Activated CD8-positive, alpha-beta memory T cell treated with anti-CD3 and anti-CD28 coated beads, Interleukin-2, amount 50 U/mL, for 24 hours (primary cell): ENCODE data around the gene S100A9.

Source experiments
- DNase-seq: peaks from one replicate; pipeline ENCODE4 v3.0.0-alpha.2; 2020; ENCODE audit errors: extremely low read depth

The S100A9 gene

DNA sequence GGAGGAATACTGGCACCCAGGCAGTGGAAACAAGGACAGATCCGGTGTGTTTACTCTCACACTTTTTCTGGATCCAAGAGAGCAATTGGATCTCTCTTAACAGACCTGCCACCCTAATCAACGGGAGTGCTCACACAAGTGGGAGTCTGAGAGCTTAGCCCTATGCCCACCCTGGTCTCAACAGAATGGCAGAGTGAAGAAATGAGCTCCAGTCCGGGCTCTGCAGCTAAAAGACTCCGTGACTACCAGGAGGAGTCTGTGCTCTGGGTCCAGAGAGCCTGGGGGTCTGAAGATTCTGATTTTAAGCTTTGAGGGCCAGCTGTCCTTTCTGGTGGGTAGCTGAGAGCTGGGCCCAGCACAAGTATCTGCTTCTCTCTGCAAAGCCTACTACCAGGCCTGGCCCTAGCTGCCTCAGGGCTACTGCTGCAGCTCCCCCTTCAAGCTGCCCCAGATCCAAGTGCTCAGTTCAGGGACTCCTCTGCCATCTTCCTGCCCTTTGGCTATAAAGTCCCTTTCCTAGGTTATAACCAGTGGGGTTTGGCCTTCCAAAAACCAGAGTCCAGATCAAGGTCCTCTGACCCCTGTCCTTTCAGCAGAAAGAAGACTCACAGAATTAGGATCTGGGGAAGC lies 3.9 kb downstream of the S100A9 start:
- no peak for DNase-seq

DNA sequence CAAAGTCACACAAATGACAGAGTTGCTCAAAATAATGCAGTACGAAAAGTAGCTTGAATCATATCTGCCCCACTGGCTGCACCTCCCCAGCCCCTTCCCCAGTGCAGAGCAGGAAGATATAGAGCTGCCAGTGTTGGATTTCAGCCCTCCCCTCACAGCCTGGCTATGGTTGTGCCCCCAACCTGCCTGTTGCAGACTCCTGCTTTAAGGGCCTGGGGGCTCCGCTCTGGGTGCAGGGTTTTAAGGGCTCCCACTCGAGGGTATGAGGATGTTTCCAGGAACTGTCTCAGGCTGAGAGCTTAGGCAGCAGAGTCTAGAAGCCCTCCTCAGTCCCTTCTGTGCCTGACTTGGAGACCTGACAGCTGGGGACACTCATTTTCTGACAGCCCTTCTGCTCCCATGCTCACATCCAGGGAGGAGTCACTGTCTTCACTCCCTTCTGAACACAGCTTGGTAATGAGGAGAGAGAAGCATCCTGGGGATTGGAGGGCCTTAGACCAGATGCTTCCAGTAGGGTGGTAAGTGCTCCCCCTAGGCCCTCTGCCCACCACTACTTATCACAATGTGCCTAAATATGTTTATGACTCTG lies 4.6 kb downstream of the S100A9 start:
- DNase-seq = no peak

DNA sequence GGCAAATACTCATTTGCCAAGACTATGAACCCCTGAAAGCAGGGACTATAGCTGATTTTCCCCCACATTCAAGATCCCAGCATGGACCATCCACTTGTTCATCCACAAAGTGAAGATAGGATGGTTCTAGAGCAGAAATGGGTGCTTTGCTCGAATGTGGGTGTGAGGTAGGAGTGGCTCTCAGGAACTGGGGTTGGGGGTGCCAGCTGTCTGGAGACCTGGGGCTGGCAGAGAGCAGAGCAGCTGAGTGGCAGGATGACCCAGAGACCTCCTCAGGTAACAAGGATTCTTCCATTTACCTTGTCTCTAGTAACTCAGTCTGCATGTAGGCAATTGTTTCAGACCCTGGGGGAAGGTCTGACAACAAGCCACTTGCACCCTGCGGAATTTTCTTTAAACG lies 6.0 kb downstream of the S100A9 start:
- no peak for DNase-seq

DNA sequence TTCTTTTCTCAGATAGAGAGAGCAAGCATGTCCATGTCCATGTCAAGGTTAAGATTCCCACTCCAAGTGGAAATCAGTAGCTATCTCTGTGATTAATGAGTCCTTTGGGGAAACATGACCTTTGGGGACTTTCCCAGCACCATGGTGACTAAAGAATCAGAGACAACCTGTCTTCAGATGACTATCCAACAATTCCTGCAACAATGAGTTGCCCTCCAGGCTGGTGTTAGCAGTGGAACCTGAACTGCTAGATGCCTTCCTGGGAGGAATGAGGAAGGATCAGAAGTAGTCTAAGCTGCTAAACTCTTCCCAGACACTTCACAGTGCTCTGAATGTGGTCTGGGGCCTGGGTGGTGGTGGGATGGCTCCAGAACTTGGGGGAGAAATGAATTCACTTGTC lies 6.5 kb downstream of the S100A9 start:
- no peak for DNase-seq

DNA sequence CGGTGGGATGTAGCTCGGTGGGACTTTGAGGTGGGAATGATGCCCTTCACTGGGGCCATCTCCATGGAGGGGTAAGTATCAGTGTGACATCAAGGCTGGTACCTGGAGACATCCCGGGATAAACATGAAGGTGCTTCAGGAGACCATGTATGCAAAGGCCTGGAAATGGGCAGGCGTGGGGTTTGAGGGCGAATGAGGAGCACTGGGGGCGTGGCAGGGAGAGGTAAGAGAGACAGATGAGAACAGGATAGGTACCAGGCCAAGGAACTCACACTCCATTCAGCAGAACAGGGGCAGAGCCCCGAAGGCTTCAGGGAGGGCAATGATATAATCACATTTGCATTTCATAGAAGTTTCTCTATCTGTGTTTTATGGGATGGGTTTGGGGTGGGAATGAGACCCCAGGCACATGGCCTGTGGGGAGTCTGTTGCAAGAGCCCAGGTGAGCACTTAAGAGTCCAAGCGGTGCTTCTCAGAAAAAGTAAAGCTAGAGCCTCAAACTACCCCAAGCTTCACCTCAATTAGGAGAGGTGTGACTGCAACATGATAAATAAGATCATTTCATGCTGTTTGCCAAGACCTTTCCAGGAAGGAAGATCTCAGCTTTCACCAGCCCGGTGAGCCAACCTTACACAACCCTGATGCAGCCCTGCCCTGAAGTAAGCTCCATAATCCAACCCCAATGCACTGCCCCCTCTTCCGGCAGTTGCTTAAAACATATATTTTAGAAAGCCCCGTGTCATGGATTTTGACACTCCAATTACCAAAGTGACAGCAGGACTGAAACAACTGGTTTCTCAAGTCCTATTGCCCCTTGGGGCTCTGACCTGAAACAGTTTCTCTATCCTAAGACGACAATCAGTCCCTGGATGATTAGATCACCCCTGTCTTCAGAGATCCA lies 7.4 kb downstream of the S100A9 start:
- no peak for DNase-seq

GRCh38 chr1:153365696-153366095 lies 8.0 kb downstream of the S100A9 start:
- no peak for DNase-seq

DNA sequence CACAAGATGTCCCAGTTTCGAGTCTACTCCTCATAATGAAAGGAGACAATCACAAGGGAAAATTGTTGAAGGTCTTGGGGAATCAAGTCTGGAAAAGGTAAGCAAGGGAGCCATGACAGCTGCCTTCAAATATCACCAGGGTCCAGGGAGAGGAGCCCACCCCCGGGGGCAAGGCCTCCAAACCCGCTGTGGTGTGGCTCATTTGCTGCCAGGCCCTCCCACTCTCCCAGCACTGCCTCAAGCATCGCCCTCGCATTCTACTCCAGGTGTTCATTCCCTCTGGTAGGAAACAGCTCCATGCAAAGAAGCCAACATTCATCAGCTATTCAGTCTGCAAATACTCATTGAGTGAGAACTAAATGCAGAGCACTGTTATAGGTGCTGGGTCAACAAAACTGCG lies 8.6 kb downstream of the S100A9 start:
- no peak for DNase-seq

GRCh38 chr1:153367090-153367489 lies 9.4 kb downstream of the S100A9 start:
- no peak for DNase-seq

GRCh38 chr1:153368495-153368894 lies 10.8 kb downstream of the S100A9 start:
- no peak for DNase-seq

GRCh38 chr1:153370146-153370545 lies 12.5 kb downstream of the S100A9 start:
- no peak for DNase-seq

DNA sequence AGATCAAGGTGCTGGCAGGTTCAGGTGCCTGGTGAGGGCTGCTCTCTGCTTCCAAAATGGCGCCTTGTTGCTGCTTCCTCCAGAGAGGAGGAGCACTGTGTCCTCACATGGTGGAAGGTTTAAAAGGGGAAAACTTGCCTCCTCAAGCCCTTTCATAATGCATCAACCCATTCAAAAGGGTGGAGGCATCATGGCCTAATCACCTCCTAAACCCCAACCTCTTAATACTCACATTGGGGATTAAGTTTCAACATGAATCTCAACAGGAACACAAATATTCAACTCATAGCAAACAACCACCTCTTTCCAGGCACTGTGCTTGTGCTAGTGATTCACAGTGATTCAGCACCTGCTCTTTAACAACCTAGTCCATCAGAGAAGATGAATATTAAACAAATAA lies 13.6 kb downstream of the S100A9 start:
- DNase-seq = no peak

DNA sequence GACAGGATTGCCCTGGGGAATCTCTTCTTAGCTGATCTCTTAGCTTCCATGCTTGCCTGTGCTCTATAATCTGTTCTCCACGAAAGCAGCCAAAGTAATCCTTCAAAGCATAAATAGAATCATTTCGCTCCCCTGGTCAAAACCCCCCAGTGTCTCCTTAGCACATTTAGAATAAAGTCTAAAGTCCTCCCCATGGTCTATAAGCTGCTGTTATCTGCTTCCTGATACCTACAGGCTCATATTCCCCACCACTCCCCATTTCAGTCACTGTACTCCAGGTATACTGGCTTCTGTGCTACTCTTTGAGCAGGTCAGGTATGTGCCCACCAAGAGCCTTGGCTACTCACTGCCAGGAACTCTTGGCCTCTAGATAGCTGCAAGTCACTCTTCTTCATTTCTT lies 14.9 kb downstream of the S100A9 start:
- DNase-seq = no peak

- no peak for DNase-seq
Observed at GRCh38 chr1:153374071-153374470, 16.4 kb downstream of the S100A9 start.

GRCh38 chr1:153375511-153375910 lies 17.9 kb downstream of the S100A9 start, which contains the start of gene S100A12:
Gene S100A12, minus strand, starts transcription at chr1:153375621. Its CDS starts 1,029 bp downstream, at chr1:153374592.
- no peak for DNase-seq

DNA sequence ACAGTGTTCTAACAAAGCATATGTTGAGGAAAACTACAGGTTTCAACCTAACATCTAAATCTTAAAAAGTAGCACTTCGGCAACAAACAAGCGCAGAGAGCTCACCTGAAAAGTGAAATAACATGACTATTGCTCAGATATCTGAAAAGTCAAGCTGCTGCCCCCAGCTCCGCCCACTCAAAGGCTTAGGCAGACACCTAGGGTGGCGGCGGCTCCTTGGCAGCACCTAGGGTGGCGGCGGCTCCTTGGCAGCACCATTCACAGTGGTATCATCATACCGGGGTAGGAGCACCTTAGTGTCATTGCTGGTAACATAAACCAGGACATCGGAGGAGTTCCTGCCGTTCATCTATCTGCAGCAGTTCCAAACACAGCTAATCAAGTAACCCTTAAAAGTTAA lies 21.9 kb downstream of the S100A9 start:
- no peak for DNase-seq

- DNase-seq = no peak
Observed at GRCh38 chr1:153380711-153381110, 23.1 kb downstream of the S100A9 start.

DNA sequence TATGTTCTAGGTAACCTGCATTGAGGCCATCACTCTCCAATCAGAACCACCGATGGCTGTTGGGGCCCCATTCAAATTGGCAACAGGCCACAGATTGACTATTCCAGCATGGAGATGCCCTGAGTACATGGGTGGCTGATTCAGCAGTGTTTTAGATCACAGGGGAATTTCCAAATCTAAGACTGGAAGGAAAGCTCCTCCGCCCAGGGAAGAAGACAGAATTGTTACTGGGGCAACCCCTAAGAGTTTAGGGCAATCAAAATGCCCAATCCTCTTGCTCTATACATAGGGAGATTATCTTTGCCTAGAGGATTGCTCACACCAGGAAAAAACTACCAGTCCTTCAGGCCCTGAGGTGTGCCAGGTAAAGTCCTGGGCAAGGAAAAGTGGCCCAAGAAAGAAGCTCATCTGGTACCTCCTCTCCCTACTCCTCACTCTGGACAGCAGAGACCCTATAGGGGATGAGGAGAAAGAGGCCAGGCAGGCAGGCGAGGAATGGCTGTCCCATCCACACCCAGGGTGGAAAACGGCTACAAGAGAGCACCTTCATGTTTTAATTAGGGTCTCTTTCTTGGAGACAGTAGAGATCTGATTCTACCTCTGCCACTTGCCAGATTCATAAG lies 27.4 kb downstream of the S100A9 start:
- no peak for DNase-seq

- DNase-seq = no peak
Observed at GRCh38 chr1:153386500-153386901, 28.8 kb downstream of the S100A9 start.

DNA sequence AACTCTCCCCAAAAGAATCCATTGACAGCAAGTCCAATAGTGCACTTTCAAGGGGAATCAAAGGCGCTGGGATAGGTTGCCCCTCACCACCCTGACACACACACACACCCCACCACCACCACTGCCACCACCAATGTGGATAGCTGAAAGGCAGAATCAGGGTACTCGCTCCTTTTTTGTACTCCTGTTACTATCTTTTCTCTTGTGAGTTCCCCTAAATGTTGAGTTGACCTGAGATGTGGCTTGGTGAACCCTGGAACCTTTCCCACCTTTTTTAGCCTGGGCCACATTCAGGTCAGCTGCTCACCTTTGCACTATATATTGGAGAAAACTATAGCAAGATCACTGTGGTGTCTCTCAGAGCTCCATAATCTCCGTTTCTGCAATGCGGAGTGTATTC lies 29.3 kb downstream of the S100A9 start:
- no peak for DNase-seq

GRCh38 chr1:153387785-153388184 lies 30.1 kb downstream of the S100A9 start:
- no peak for DNase-seq

- DNase-seq = no peak
Observed at GRCh38 chr1:153389401-153389800, 31.7 kb downstream of the S100A9 start.
